Stimulated activated CD8-positive, alpha-beta memory T cell treated with anti-CD3 and anti-CD28 coated beads, Interleukin-4, amount 100 ng/mL, for 4 hours (primary cell): ENCODE results near the gene PCDHGA3.
"Not testable (repeated sequence)": the region's sequence is repeated elsewhere in the genome, so short reads cannot be mapped to it uniquely, and the experiment has no call there.

Experiments
- DNase-seq, 2 donors: peaks; one replicate each; pipeline ENCODE4 v3.0.0-alpha.2; 2020; ENCODE audit warnings: low read depth in 2 of 2, low spot score in 1 of 2

The PCDHGA3 gene

GRCh38 chr5:141346017-141346416, 2.4 kb downstream of the PCDHGA3 start:
- DNase-seq: not testable (repeated sequence)

GRCh38 chr5:141349917-141350619, 6.4 kb downstream of the PCDHGA3 start, which contains the start of gene PCDHGB1:
TSS of gene PCDHGB1 (plus strand) at chr5:141350099. CDS start at chr5:141350261, 162 bp downstream.
- no peak for DNase-seq

- DNase-seq: no peak
Measured at GRCh38 chr5:141351591-141351990, 8.0 kb downstream of the PCDHGA3 start.

DNA sequence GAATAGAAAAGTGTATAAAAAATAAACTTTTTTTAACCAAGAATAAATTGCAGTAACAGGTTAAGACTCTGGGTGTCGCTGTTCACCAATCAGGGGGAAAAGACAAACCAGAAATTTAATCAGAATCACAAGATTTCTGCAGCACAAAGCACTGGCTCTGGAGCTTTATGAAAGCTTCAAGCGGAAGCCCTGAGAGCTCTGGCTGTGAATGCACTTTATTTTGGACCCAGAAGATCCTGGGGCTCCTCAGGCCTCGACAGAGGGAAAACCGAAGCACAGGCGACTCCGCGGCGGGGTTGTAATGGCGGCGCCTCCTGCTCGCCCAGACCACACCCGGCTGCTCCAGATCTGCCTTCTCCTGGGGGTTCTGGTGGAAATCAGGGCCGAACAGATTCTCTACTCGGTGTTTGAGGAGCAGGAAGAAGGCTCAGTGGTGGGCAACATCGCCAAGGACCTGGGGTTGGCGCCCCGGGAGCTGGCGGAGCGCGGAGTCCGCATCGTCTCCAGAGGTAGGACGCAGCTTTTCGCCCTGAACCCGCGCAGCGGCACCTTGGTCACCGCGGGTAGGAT, 11.4 kb downstream of the PCDHGA3 start, which contains the start of gene PCDHGA4:
PCDHGA4 (plus strand) TSS at position 122 of the 570 bp plus-strand sequence; CDS start at position 209, 87 bp downstream.
- no peak for DNase-seq

- no peak for DNase-seq
Measured at GRCh38 chr5:141355641-141356040, 12.0 kb downstream of the PCDHGA3 start.

DNA sequence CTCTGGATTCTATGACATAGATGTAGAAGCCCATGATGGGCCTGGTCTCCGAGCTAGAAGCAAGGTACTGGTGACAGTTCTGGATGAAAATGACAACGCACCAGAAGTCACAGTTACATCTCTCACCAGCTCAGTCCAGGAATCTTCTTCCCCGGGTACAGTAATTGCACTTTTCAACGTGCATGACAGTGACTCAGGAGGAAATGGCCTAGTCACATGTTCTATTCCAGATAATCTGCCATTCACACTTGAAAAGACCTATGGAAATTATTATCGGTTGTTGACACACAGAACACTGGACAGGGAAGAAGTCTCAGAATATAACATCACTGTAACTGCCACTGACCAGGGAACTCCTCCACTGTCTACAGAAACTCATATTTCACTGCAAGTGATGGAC, 12.5 kb downstream of the PCDHGA3 start:
- no peak for DNase-seq

GRCh38 chr5:141356950-141357349, 13.3 kb downstream of the PCDHGA3 start:
- DNase-seq: no peak

DNA sequence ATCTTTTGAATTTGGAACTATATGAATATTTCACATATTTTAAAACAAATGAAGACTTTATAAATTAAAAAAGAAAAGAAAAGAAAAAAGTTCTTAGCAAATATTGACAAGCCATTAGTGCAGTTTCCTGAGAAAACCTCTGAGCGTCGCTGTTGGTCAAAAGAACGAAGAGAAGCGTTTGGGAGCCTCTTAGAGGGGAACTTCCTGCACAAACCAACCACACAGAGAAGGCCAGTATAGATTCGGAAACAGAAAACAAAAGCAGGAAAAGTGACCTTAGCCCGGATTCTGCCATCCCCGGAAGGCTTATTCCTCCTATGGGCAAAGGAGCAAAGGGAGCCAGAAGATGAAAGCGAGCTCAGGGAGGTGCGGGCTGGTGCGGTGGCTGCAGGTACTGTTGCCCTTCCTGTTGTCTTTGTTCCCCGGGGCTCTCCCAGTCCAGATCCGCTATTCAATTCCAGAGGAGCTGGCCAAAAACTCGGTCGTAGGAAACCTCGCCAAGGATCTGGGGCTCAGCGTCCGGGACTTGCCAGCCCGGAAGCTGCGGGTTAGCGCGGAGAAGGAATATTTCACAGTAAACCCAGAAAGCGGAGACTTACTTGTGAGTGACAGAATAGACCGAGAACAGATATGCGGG, 16.3 kb downstream of the PCDHGA3 start, which contains the start of gene PCDHGB2:
PCDHGB2 (plus strand) TSS at position 205 of the 637 bp plus-strand sequence; CDS start at position 347, 142 bp downstream.
- no peak for DNase-seq

DNA sequence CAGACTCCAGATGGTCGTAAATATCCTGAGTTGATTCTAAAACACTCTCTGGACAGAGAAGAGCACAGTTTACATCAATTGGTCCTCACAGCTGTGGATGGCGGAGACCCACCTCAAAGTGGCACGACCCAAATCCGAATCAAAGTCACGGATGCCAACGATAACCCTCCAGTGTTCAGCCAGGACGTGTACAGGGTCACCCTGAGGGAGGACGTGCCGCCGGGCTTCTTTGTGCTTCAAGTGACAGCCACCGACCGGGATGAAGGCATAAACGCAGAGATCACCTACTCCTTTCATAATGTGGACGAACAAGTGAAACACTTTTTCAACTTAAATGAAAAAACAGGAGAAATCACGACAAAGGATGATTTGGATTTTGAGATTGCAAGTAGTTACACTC, 17.1 kb downstream of the PCDHGA3 start:
- no peak for DNase-seq

DNA sequence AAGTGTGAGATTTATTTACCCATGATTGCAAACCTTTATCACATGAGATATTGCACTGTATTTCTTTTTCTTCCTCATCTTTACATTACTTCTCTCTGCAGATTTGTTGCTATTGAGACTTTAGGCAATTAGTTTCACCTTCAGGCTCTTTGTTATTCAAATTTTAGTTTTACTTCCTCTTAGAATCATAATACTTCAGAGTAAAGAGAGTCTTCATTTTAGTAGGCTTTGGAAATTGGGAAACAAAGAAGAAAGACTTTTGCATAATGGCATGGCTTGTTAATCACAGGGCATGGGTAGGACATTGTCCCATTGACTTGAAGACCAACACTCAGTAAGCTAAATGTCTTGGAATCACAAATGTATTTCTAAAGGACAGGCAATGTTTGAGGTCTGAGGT, 19.1 kb downstream of the PCDHGA3 start:
- no peak for DNase-seq

DNA sequence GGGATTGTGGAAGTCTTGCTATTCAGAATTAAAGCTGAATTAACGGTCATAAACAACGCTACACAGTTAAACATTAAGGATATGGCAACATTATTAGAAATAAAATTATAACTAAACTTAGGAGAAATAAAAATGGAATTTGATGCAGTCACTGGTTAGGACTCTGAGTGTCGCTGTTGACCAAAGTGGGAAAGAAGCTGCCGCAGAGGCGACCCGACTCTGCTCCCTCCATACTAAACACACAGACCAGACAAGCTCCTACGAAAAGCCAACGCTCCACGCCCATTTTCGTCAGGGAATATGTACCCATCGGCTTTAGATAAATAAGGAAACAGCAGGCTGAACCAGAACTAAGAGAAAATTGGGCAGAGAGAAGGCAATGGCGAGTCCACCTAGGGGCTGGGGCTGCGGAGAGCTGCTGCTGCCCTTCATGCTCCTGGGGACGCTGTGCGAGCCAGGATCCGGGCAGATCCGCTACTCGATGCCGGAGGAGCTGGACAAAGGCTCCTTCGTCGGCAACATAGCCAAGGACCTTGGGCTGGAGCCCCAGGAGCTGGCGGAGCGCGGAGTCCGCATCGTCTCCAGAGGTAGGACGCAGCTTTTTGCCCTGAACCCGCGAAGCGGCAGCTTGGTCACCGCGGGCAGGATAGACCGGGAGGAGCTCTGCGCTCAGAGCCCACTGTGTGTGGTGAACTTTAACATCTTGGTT, 20.5 kb downstream of the PCDHGA3 start, which contains the start of gene PCDHGA5:
PCDHGA5 (plus strand) TSS at position 211 of the 709 bp plus-strand sequence; CDS start at position 380, 169 bp downstream.
- DNase-seq: no peak

DNA sequence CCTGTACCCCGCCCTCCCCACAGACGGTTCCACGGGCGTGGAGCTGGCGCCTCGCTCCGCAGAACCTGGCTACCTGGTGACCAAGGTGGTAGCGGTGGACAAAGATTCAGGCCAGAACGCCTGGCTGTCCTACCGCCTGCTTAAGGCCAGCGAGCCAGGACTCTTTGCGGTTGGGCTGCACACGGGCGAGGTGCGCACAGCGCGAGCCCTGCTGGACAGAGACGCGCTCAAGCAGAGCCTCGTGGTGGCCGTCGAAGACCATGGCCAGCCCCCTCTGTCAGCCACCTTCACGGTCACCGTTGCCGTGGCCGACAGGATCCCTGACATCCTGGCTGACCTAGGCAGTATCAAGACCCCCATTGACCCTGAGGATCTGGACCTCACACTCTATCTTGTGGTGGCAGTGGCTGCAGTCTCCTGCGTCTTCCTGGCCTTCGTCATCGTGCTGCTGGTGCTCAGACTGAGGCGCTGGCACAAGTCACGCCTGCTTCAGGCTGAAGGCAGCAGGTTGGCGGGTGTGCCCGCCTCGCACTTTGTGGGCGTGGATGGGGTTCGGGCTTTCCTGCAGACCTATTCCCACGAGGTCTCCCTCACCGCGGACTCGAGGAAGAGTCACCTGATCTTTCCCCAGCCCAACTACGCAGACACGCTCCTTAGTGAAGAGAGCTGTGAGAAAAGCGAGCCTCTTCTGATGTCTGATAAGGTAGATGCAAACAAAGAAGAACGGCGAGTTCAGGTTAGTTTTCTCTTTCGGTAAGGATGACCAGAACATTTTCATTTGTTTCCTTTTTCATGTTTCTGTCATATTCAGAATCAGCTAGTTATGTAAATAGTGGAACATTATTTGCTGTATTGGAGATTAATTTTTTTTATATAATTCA, 22.6 kb downstream of the PCDHGA3 start:
- no peak for DNase-seq

DNA sequence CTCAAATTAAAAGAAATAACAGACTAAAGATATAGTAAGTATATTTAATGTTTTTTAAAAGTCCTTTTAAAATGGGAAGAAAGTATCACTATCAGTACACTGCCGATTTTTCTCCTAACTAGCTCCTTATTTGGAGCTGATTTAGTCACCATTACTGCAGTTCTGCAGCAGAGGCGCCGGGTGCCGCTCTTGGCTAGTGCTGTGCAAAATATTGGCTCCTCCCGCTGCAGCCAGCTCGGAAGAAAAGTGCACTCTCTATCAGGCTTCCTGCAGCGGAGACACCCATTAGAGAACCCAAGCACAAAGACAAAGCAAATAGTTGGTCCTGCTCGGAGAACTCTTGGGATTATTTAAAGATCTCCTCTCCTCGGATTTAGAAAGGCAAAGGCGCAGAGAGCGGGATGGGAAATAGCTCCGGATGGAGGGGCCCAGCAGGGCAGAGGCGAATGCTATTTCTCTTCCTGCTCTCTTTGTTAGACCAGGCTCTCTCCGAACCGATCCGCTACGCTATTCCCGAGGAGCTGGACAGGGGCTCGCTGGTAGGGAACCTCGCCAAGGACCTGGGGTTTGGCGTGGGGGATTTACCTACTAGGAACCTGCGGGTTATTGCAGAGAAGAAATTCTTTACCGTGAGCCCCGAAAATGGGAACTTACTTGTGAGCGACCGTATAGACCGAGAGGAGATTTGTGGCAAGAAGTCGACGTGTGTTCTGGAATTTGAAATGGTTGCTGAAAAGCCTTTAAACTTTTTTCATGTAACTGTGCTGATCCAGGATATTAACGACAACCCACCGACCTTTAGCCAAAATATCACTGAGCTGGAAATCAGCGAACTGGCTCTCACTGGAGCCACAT, 26.6 kb downstream of the PCDHGA3 start, which contains the start of gene PCDHGB3:
PCDHGB3 (plus strand) TSS at position 249 of the 855 bp plus-strand sequence; CDS start at position 402, 153 bp downstream.
- DNase-seq: no peak

GRCh38 chr5:141371572-141372475, 28.2 kb downstream of the PCDHGA3 start:
- no peak for DNase-seq

DNA sequence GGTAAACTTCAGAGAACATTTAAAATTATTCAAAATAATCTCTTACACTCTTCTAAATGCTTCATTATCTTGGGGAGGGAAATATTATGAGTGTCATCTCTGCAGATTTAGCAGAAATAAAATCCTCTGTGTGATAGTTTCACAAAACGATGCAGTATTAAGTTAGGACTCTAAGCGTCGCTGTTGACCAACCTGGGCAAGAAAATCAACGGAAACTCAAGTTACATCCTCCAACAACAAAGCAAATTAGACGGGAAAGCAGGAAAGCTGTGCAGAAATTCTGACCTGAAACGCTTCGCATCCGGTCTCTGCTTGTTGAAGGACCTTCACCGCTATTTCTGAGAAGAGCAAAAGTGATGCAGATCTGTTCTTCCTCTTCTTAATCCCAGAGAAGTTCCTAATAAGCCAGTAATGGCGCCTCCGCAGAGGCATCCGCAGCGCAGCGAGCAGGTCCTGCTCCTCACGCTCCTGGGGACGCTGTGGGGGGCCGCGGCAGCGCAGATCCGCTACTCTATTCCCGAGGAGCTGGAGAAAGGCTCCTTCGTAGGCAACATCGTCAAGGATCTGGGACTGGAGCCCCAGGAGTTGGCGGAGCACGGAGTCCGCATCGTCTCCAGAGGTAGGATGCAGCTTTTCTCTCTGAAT, 30.2 kb downstream of the PCDHGA3 start, which contains the start of gene PCDHGA6:
PCDHGA6 (plus strand) TSS at position 219 of the 645 bp plus-strand sequence; CDS start at position 412, 193 bp downstream.
- DNase-seq: no peak

DNA sequence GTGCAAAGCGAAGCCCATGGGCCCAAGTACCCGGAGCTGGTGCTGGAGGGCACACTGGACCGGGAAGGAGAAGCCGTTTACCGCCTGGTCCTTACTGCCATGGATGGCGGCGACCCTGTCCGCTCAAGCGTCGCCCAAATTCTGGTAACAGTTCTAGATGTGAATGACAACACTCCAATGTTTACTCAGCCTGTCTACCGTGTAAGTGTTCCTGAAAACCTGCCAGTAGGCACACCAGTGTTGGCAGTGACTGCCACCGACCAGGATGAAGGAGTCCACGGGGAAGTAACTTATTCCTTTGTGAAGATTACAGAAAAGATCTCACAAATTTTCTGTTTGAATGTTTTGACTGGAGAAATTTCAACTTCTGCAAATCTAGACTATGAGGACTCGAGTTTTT, 31.0 kb downstream of the PCDHGA3 start:
- no peak for DNase-seq

DNA sequence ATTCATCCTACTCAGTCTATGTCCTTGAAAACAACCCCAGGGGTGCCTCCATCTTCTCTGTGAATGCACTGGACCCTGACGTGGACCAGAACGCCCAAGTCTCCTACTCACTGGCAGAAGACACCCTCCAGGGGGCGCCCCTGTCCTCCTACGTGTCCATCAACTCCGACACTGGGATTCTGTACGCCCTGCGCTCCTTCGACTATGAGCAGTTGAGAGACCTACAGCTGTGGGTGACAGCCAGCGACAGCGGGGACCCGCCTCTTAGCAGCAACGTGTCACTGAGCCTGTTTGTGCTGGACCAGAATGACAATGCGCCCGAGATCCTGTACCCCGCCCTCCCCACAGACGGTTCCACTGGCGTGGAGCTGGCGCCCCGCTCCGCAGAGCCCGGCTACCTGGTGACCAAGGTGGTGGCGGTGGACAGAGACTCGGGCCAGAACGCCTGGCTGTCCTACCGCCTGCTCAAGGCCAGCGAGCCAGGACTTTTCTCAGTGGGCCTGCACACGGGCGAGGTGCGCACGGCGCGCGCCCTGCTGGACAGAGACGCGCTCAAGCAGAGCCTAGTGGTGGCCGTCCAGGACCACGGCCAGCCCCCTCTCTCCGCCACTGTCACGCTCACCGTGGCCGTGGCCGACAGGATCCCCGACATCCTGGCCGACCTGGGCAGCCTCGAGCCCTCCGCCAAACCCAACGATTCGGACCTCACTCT, 32.0 kb downstream of the PCDHGA3 start:
- DNase-seq: not testable (repeated sequence)
